Measurements from ENCODE around the gene SULT6B1.

Gene SULT6B1

GRCh38 chr2:37191253-37191652, 2.8 kb upstream of the SULT6B1 start:
- no peak for DNase-seq (ENCODE audit: low spot score)
- TF ChIP-seq CTCF (IDR thresholded peaks at IDR 0.05; ENCODE audit: extremely low read depth, missing control alignments): no peak

GRCh38 chr2:37190290-37190689, 1.8 kb upstream of the SULT6B1 start:
- no peak for DNase-seq (ENCODE audit: low spot score)
- TF ChIP-seq CTCF (IDR thresholded peaks at IDR 0.05; ENCODE audit: extremely low read depth, missing control alignments): no peak

GRCh38 chr2:37189452-37190153, 1.1 kb upstream of the SULT6B1 start:
- TF ChIP-seq CTCF (IDR thresholded peaks at IDR 0.05; ENCODE audit: extremely low read depth, missing control alignments): no peak
- DNase-seq (ENCODE audit: low spot score): no peak

GRCh38 chr2:37181726-37182684, 6.5 kb downstream of the SULT6B1 start:
- TF ChIP-seq CTCF (IDR thresholded peaks at IDR 0.05; ENCODE audit: extremely low read depth, missing control alignments): no peak
- DNase-seq (ENCODE audit: low spot score): no peak

- no peak for TF ChIP-seq CTCF (IDR thresholded peaks at IDR 0.05; ENCODE audit: extremely low read depth, missing control alignments)
- DNase-seq (ENCODE audit: low spot score): no peak
Measured at GRCh38 chr2:37180640-37181039, 7.8 kb downstream of the SULT6B1 start.

GRCh38 chr2:37180006-37180639, 8.3 kb downstream of the SULT6B1 start:
- TF ChIP-seq CTCF (IDR thresholded peaks at IDR 0.05; ENCODE audit: extremely low read depth, missing control alignments): no peak
- no peak for DNase-seq (ENCODE audit: low spot score)

- no peak for DNase-seq (ENCODE audit: low spot score)
- TF ChIP-seq CTCF (IDR thresholded peaks at IDR 0.05; ENCODE audit: extremely low read depth, missing control alignments): no peak
Measured at GRCh38 chr2:37173741-37174140, 14.7 kb downstream of the SULT6B1 start.

Measured in GM20000 (cell line).